ENCODE results near the gene ZBED1. TPM values are rescaled to one million over a fixed set of nuclear protein-coding genes. Genes with fewer than 3 reads are reported as not detected.

Gene ZBED1
- total RNA-seq, 4 donors from 2014 or later, result 15.6 to 39.2 (median 22.1) TPM

GRCh38 chrX:2450681-2451080 lies 50.1 kb downstream of the ZBED1 start:
- H3K27me3 ChIP-seq, result no peaks in the 10 kb centered on the region
- intact Hi-C loops (cut with DNase I; ENCODE audit: low total_unique reads), result no loop called here
- no peaks in the 10 kb centered on the region for H3K4me1 ChIP-seq
- TF ChIP-seq CTCF (IDR thresholded peaks at IDR 0.05) (no peak), POLR2A (IDR thresholded peaks at IDR 0.05) (no peak)
- no peak overlapping the region for H3K4me3 ChIP-seq
- no peaks in the 10 kb centered on the region for H3K9me3 ChIP-seq
- H3K27ac ChIP-seq, result no peak overlapping the region
- no peaks in the 10 kb centered on the region for H3K36me3 ChIP-seq
- no peak for DNase-seq

GRCh38 chrX:2449135-2449886 lies 51.5 kb downstream of the ZBED1 start:
- Histone ChIP-seq H3K27me3 (no peaks in the 10 kb centered on the region), H3K4me1 (no peaks in the 10 kb centered on the region), H3K9me3 (no peaks in the 10 kb centered on the region), H3K4me3 (no peak overlapping the region), H3K27ac (no peak overlapping the region), H3K36me3 (no peaks in the 10 kb centered on the region)
- no peak for TF ChIP-seq CTCF (IDR thresholded peaks at IDR 0.05)
- no peak for TF ChIP-seq POLR2A (IDR thresholded peaks at IDR 0.05)
- DNase-seq, result no peak
- intact Hi-C loops (cut with DNase I; ENCODE audit: low total_unique reads), result loop anchor here (10.0 kb wide), 1 partner anchor 265 kb away; no protein-coding TSS in a partner anchor

GRCh38 chrX:2447484-2447883 lies 53.3 kb downstream of the ZBED1 start:
- no peaks in the 10 kb centered on the region for H3K4me1 ChIP-seq
- H3K4me3 ChIP-seq, result no peak overlapping the region
- TF ChIP-seq POLR2A (IDR thresholded peaks at IDR 0.05) (no peak), CTCF (IDR thresholded peaks at IDR 0.05) (no peak)
- DNase-seq, result no peak
- H3K27ac ChIP-seq, result no peak overlapping the region
- no peaks in the 10 kb centered on the region for H3K36me3 ChIP-seq
- intact Hi-C loops (cut with DNase I; ENCODE audit: low total_unique reads), result loop anchor here (10.0 kb wide), 1 partner anchor 263 kb away; no protein-coding TSS in a partner anchor
- H3K9me3 ChIP-seq, result no peaks in the 10 kb centered on the region
- H3K27me3 ChIP-seq, result no peaks in the 10 kb centered on the region

- no peak overlapping the region for H3K4me3 ChIP-seq
- intact Hi-C loops (cut with DNase I; ENCODE audit: low total_unique reads), result loop anchor here (10.0 kb wide), 1 partner anchor 262 kb away; no protein-coding TSS in a partner anchor
- H3K36me3 ChIP-seq, result no peaks in the 10 kb centered on the region
- no peaks in the 10 kb centered on the region for H3K9me3 ChIP-seq
- no peak for DNase-seq
- TF ChIP-seq CTCF (IDR thresholded peaks at IDR 0.05) (no peak), POLR2A (IDR thresholded peaks at IDR 0.05) (no peak)
- no peak overlapping the region for H3K27ac ChIP-seq
- no peaks in the 10 kb centered on the region for H3K27me3 ChIP-seq
- no peaks in the 10 kb centered on the region for H3K4me1 ChIP-seq
Observed at GRCh38 chrX:2446815-2447214, 54.0 kb downstream of the ZBED1 start.
